Mononuclear cell (primary cell): Measurements from ENCODE around the gene GRAMD1B. TPM values are rescaled to one million over a fixed set of nuclear protein-coding genes. Genes with fewer than 3 reads are reported as not detected.

Experiments used
- H3K27me3 ChIP-seq: 2 replicates; pipeline ENCODE4 v1.6.0; 2011; ENCODE audit warnings: low read length, control low read depth; ENCODE audit not compliant: insufficient read depth
- H3K4me1 ChIP-seq: 2 replicates; pipeline ENCODE4 v1.5.1; 2011; ENCODE audit warnings: mild to moderate bottlenecking, low read length, control low read depth; ENCODE audit not compliant: insufficient read depth
- H3K4me3 ChIP-seq: 2 replicates; pipeline ENCODE4 v1.5.1; 2011; ENCODE audit warnings: mild to moderate bottlenecking, low read length, moderate library complexity
- H3K9me3 ChIP-seq: 2 replicates; pipeline ENCODE4 v1.5.1; 2011; ENCODE audit warnings: low read depth, mild to moderate bottlenecking, control low read depth, low read length
- total RNA-seq: library from RNA; depleted of rRNA; stranded (reverse); fragments of >200 nt; gene quantifications from one replicate; pipeline ENCODE4 v1.2.3, GENCODE V29; 2012

GRAMD1B gene
- total RNA-seq, 1 donor, result 7.1 TPM

GRCh38 chr11:123577081-123577598, 147.1 kb downstream of the GRAMD1B start:
- no peak overlapping the region for H3K4me3 ChIP-seq

DNA sequence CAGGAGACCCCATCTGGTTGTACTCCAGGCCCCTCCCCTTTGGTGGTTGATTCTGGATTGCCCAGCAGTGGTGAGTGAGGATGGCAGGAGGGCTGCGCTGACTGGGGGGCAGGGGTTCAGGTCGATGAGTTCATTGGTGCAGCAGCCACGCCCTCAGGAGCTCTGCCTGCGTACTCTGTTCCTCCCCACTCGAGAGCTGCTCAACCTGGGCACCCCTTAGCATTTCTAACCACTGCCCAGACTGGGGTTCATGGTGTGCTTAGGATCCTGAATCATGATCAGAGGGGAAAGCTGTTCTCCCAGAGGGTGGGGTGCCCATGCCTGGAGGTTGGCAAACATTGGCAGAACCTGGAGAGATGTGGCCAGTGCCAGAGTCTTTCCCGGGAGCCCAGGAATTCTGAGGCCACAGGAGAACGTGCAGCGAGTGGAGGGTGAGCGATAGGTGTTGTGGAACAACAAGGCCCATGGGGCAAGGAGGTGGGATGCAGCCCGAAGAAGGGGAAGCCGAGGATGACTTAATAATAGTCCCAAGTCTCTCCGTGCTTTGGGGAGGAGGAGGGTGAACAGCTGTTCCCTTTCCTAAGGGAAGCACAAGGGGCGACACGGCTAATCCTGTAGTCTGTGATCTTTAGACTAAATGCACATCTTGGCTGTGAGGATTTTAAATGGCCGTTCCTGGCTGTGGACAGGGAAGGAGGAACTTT, 148.9 kb downstream of the GRAMD1B start:
- peaks cover 10% of the 10 kb centered on the region for H3K4me1 ChIP-seq
- H3K4me3 ChIP-seq, result no peak overlapping the region
- H3K27me3 ChIP-seq, result no peaks in the 10 kb centered on the region
- no peaks in the 10 kb centered on the region for H3K9me3 ChIP-seq

More at GRCh38 chr11:123577081-123577598, 147.1 kb downstream of the GRAMD1B start:
- Histone ChIP-seq H3K4me1 (peaks cover 10% of the 10 kb centered on the region), H3K9me3 (no peaks in the 10 kb centered on the region), H3K27me3 (no peaks in the 10 kb centered on the region)

DNA sequence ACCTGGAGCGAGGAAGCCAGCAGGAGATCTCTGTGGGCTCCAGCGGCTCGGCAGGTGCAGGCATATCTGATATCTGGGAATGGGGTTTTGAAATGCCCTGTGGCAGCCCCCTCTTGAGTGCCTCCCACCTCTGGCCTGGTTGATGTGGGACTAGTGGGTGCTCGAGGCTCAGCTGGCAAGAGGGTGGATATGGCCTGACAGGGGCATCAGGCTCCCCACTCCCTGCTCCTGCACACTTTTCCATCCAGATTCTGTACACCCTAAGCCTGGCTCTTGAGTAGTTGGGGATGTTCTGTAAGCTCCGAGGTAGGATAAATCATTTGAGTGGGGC, 149.4 kb downstream of the GRAMD1B start:
- H3K27me3 ChIP-seq, result no peaks in the 10 kb centered on the region
- H3K9me3 ChIP-seq, result no peaks in the 10 kb centered on the region
- H3K4me3 ChIP-seq, result no peak overlapping the region
- peaks cover 10% of the 10 kb centered on the region for H3K4me1 ChIP-seq

- Histone ChIP-seq H3K27me3 (no peaks in the 10 kb centered on the region), H3K4me1 (peaks cover 10% of the 10 kb centered on the region)
Measured at GRCh38 chr11:123580137-123580536, 150.1 kb downstream of the GRAMD1B start.

DNA sequence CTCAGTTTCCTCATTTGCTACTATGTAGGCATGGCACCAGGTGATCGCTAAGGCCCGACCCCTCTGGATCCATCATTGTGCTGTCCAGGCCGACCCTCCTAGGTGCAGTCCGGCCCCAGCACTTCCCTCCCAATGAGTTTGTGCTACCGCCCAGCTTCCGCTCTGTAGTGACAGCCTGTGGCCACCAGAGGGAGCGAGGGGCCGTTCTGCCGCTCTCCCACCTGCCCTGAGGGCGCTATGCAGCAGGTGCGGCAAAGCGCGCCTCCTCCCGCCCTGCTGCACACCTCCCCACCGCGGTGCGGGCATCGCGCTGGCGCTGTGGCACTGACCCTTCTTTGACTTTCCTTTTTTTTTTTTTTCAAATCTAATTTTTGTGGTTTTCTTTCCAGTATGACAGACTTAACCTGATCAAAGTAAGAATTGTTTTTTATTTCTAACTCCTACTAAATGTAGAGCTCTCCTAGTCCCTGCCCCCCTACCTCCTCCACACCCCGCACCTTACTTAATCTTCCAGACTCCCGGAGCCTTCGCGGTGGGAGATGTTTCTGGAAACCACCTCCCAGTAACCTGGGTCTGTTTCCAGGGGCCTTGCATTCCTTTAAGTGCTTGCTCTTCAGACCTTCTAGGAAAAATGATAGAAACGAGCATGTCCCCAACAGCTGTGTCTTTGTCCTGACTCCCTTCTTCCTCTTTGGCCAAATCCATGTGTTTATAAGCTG, 150.6 kb downstream of the GRAMD1B start:
- H3K9me3 ChIP-seq, result no peaks in the 10 kb centered on the region
- peaks cover 10% of the 10 kb centered on the region for H3K4me1 ChIP-seq
- H3K4me3 ChIP-seq, result no peak overlapping the region
- H3K27me3 ChIP-seq, result no peaks in the 10 kb centered on the region

More at GRCh38 chr11:123580137-123580536, 150.1 kb downstream of the GRAMD1B start:
- Histone ChIP-seq H3K9me3 (no peaks in the 10 kb centered on the region), H3K4me3 (no peak overlapping the region)

DNA sequence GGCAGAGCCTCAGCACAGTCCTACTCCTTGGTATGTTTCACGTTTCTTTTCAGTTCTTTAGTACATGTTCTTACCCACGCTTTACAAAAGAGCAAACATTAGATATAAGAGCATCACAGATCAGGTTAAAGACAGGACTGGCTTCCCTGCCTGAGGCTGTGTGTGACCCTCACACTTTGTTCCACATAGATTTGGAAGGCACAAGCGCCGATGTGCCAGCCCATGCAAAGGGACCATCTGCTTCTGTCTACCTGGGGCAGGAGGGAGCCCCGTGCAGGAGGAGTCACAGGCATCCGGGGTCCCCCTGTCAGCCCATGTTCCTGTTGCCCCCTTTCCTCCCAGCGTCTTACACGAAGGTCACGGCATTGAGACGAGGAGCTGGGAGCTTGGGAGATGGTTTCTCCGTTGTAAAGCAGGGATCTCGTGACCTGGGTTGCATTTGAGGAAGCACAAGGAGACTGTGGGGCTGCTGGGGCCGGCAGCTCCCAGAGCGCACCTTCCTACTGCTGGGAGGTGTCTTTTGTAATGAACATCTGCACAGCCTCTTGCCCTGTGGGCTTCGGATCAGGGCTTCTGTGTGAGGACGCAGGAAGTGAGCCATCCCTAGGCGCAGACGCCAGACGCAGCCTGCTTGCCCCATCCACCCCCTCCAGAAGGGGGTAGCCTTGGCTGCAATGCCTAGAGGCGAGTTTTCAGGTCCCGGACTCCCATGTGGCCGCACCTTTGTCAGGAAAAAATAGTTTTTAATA, 151.8 kb downstream of the GRAMD1B start:
- H3K4me3 ChIP-seq, result no peak overlapping the region
- H3K4me1 ChIP-seq, result peaks cover 4% of the 10 kb centered on the region
- H3K9me3 ChIP-seq, result no peaks in the 10 kb centered on the region
- H3K27me3 ChIP-seq, result no peaks in the 10 kb centered on the region

- H3K4me3 ChIP-seq, result no peak overlapping the region
- no peaks in the 10 kb centered on the region for H3K9me3 ChIP-seq
- no peaks in the 10 kb centered on the region for H3K27me3 ChIP-seq
- H3K4me1 ChIP-seq, result peaks cover 4% of the 10 kb centered on the region
Measured at GRCh38 chr11:123582992-123583504, 153.0 kb downstream of the GRAMD1B start.

DNA sequence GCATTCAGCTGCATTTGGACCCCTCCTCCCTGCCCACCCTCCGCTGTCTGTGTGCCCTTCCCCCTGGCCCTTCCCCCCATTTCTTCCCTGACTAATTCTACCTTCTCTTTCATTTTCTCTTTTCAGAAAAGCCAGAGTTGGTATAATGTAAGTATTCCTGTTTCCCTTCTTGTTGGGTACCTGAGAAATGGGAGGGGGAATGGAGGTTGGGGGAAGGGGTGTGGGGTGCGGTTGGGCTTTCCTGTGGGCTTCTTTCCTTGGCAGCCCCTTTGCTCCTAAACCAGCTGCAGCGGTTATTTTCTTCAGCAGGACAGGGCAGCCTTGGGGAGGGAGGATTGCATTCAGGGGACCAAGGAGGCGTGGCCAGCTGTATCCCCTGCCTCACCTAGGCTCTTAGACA, 154.1 kb downstream of the GRAMD1B start:
- no peaks in the 10 kb centered on the region for H3K27me3 ChIP-seq
- H3K4me1 ChIP-seq, result peaks cover 4% of the 10 kb centered on the region
- no peak overlapping the region for H3K4me3 ChIP-seq
- H3K9me3 ChIP-seq, result no peaks in the 10 kb centered on the region

- Histone ChIP-seq H3K4me1 (peaks cover 4% of the 10 kb centered on the region), H3K9me3 (no peaks in the 10 kb centered on the region), H3K27me3 (no peaks in the 10 kb centered on the region), H3K4me3 (no peak overlapping the region)
Measured at GRCh38 chr11:123584737-123585136, 154.7 kb downstream of the GRAMD1B start.

GRCh38 chr11:123585206-123585605, 155.1 kb downstream of the GRAMD1B start:
- Histone ChIP-seq H3K9me3 (no peaks in the 10 kb centered on the region), H3K4me1 (peaks cover 4% of the 10 kb centered on the region), H3K27me3 (no peaks in the 10 kb centered on the region), H3K4me3 (no peak overlapping the region)

DNA sequence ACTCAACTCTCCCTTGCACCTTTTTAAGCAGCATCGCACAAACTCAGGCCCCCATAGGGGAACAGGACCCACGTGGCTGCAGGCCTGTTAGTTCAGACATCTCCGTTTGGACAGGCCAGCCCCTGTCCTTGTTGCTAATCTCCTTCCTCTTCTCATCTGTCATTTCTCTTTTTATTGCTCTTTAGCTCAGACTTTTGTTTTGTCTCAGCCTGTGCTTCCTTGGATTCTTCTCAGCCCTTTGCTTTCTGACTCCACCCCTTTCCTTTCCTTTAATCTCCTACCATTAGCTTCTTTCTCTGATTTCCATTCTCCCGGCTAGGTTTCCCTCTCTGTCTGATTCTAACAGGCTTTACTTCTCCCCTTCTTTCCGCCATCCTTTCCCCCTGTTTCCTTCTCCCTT, 155.6 kb downstream of the GRAMD1B start:
- no peaks in the 10 kb centered on the region for H3K9me3 ChIP-seq
- H3K27me3 ChIP-seq, result no peaks in the 10 kb centered on the region
- H3K4me1 ChIP-seq, result peaks cover under 1% of the 10 kb centered on the region
- no peak overlapping the region for H3K4me3 ChIP-seq

GRCh38 chr11:123586568-123586967, 156.5 kb downstream of the GRAMD1B start:
- Histone ChIP-seq H3K9me3 (no peaks in the 10 kb centered on the region), H3K4me3 (no peak overlapping the region), H3K27me3 (no peaks in the 10 kb centered on the region), H3K4me1 (no peaks in the 10 kb centered on the region)

- Histone ChIP-seq H3K9me3 (no peaks in the 10 kb centered on the region), H3K27me3 (no peaks in the 10 kb centered on the region), H3K4me1 (no peaks in the 10 kb centered on the region), H3K4me3 (no peak overlapping the region)
Measured at GRCh38 chr11:123587044-123587443, 157.0 kb downstream of the GRAMD1B start.

DNA sequence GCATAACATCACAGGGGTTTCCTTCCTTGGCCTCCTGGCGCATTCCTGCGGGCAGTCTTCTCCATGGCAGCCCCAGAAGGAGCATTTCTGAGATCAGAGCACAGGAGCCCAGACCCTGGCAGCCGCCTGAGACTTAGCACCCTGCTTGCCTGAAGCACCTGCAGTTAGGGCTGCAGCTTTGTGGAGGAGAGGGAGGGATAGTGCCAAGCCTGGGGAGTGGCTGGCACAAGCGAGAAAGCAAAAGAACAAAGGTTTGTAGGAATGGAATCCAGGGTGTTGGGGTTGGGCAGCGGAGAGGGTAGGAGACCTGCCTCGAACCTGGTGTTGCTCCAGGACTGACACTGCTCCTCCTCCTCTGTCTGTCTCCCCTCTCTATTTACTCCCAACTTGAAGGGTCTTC, 157.5 kb downstream of the GRAMD1B start:
- Histone ChIP-seq H3K9me3 (no peaks in the 10 kb centered on the region), H3K4me1 (no peaks in the 10 kb centered on the region), H3K4me3 (no peak overlapping the region), H3K27me3 (no peaks in the 10 kb centered on the region)
